Sigmoid colon (tissue), 7 donors: Measurements from ENCODE around the gene MEDAG. TPM values are rescaled to one million over a fixed set of nuclear protein-coding genes. Genes with fewer than 3 reads are reported as not detected.

Source experiments
- DNase-seq: peaks from one replicate; pipeline ENCODE4 v3.0.0-alpha.2; 2019
- H3K27ac ChIP-seq, 4 donors: fragments of 200-600 bp; sonication (generic); one replicate each; pipeline ENCODE4 v1.5.1; 2016 to 2019; ENCODE audit warnings: mild to moderate bottlenecking in 1 of 4
- H3K27me3 ChIP-seq, 3 donors: fragments of 200-600 bp; sonication (generic); one replicate each; pipeline ENCODE4 v1.5.1; 2019; ENCODE audit warnings: mild to moderate bottlenecking in 1 of 3
- H3K36me3 ChIP-seq, 4 donors: fragments of 200-600 bp; sonication (generic); one replicate each; pipeline ENCODE4 v1.5.1; 2016 to 2019
- H3K4me1 ChIP-seq, 4 donors: fragments of 200-600 bp; sonication (generic); one replicate each; pipeline ENCODE4 v1.5.1; 2017 to 2019
- H3K4me3 ChIP-seq, 4 donors: fragments of 200-600 bp; sonication (generic); one replicate each; pipeline ENCODE4 v1.5.1; 2017 to 2019; ENCODE audit warnings: mild to moderate bottlenecking in 2 of 4, moderate library complexity in 1 of 4
- H3K9me3 ChIP-seq, 4 donors: fragments of 200-600 bp in 3 of 4; sonication (generic) in 3 of 4; one replicate each; pipeline versions ENCODE4 v1.5.1 to v1.6.1; 2013 to 2019
- CTCF ChIP-seq, 4 experiments: fragments of 450-650 bp in 3 of 4; fragments of 200-600 bp in 1 of 4; IDR thresholded peaks; one replicate each; pipeline ENCODE4 v1.5.1; 2016 to 2019; ENCODE audit warnings: antibody characterized with exemption in 4 of 4, mild to moderate bottlenecking in 3 of 4, moderate library complexity in 2 of 4
- EP300 ChIP-seq, 4 donors: sonication (generic); formaldehyde crosslinking; IDR thresholded peaks; one replicate each; pipeline ENCODE4 v1.6.1; 2017; ENCODE audit warnings: antibody characterized with exemption in 4 of 4
- POLR2A ChIP-seq, 2 donors: fragments of 450-650 bp; IDR thresholded peaks; one replicate each; pipeline ENCODE4 v1.6.1; 2016; ENCODE audit warnings: antibody characterized with exemption in 2 of 2, mild to moderate bottlenecking in 2 of 2, moderate library complexity in 2 of 2
- POLR2AphosphoS5 ChIP-seq, 4 donors: sonication (generic); formaldehyde crosslinking; IDR thresholded peaks; one replicate each; pipeline ENCODE4 v1.6.1; 2017; ENCODE audit warnings: antibody characterized with exemption in 4 of 4
- WGBS, 2 donors: extraction: QIAGEN DNeasy Blood & Tissue Kit; methylation state at CpG; one replicate each; pipeline ENCODE4 v1.1.7; 2013; 5-methylcytosine and 5-hydroxymethylcytosine counted together
- intact Hi-C: fragments of 100-400 bp; cut with DNase I; formaldehyde crosslinking; loops from one replicate; pipeline ENCODE4 v1.15.1; 2023
- polyA plus RNA-seq, 3 donors: library from polyadenylated mRNA; stranded (reverse); fragments of 200-250 nt; gene quantifications; one replicate each; pipeline ENCODE4 v1.2.3, GENCODE V29; 2013
- total RNA-seq, 4 donors: library from RNA; depleted of rRNA; stranded (reverse); fragments of >200 nt; gene quantifications; one replicate each; pipeline ENCODE4 v1.1.0, GENCODE V29; 2016
- donor health status: healthy with polysubstance abuse.
- donor health status: Bipolar disorder and iron deficiency.
- donor health status: healthy.

MEDAG gene
- total and polyA plus RNA-seq, 7 donors = 1.4 to 42.1 (median 16.3) TPM

GRCh38 chr13:30881191-30881651, 24.9 kb upstream of the MEDAG start:
- intact Hi-C loops = no loop called here
- Histone ChIP-seq H3K4me3 (no peak overlapping the region), H3K36me3 (no peaks in the 10 kb centered on the region), H3K9me3 (no peaks in the 10 kb centered on the region), H3K4me1 (peaks cover 0 to 29% (median 18%) of the 10 kb centered on the region in 4 donors), H3K27me3 (no peaks in the 10 kb centered on the region), H3K27ac (peak overlapping the region; percentile 10 to 74 (median 50))
- WGBS, 2 donors = 86 to 87% methylated on average over 3 of the region's 3 CpGs
- DNase-seq = no peak
- TF ChIP-seq EP300 (IDR thresholded peaks at IDR 0.05) (no peak), CTCF (IDR thresholded peaks at IDR 0.05) (no peak), POLR2A (IDR thresholded peaks at IDR 0.05) (no peak), POLR2AphosphoS5 (IDR thresholded peaks at IDR 0.05) (peak in 1 of 4 donors; percentile 11)

GRCh38 chr13:30882026-30882850, 23.8 kb upstream of the MEDAG start:
- Histone ChIP-seq H3K4me1 (peaks cover 0 to 29% (median 18%) of the 10 kb centered on the region in 4 donors), H3K4me3 (no peak overlapping the region), H3K27ac (peak overlapping the region; percentile 10 to 74 (median 50)), H3K9me3 (no peaks in the 10 kb centered on the region), H3K27me3 (no peaks in the 10 kb centered on the region), H3K36me3 (no peaks in the 10 kb centered on the region)
- peak in 2 of 4 donors; percentile 25 to 30 for TF ChIP-seq POLR2AphosphoS5 (IDR thresholded peaks at IDR 0.05)
- no peak for TF ChIP-seq EP300 (IDR thresholded peaks at IDR 0.05)
- WGBS, 2 donors = 36 to 62% methylated on average over 8 of the region's 8 CpGs
- no peak for DNase-seq
- intact Hi-C loops = no loop called here

GRCh38 chr13:30882996-30883766, 22.9 kb upstream of the MEDAG start:
- DNase-seq = no peak
- no peaks in the 10 kb centered on the region for H3K27me3 ChIP-seq
- intact Hi-C loops = no loop called here
- H3K9me3 ChIP-seq = no peaks in the 10 kb centered on the region
- no peaks in the 10 kb centered on the region for H3K36me3 ChIP-seq
- H3K4me1 ChIP-seq = peaks cover 0 to 29% (median 18%) of the 10 kb centered on the region in 4 donors
- WGBS, 2 donors = 82 to 84% methylated on average over 13 of the region's 13 CpGs
- no peak overlapping the region for H3K4me3 ChIP-seq
- H3K27ac ChIP-seq = peak overlapping the region in 2 of 4 donors; percentile 37 to 62
- TF ChIP-seq CTCF (IDR thresholded peaks at IDR 0.05) (no peak), POLR2AphosphoS5 (IDR thresholded peaks at IDR 0.05) (no peak), EP300 (IDR thresholded peaks at IDR 0.05) (no peak), POLR2A (IDR thresholded peaks at IDR 0.05) (no peak)

GRCh38 chr13:30884543-30884942, 21.5 kb upstream of the MEDAG start:
- H3K4me3 ChIP-seq = no peak overlapping the region
- no peaks in the 10 kb centered on the region for H3K9me3 ChIP-seq
- WGBS, 2 donors = 86 to 87% methylated on average over 5 of the region's 5 CpGs
- H3K27ac ChIP-seq = no peak overlapping the region
- peaks cover 0 to 29% (median 18%) of the 10 kb centered on the region in 4 donors for H3K4me1 ChIP-seq
- intact Hi-C loops = no loop called here
- no peaks in the 10 kb centered on the region for H3K27me3 ChIP-seq
- no peak for DNase-seq
- TF ChIP-seq CTCF (IDR thresholded peaks at IDR 0.05) (no peak), POLR2AphosphoS5 (IDR thresholded peaks at IDR 0.05) (no peak), POLR2A (IDR thresholded peaks at IDR 0.05) (no peak), EP300 (IDR thresholded peaks at IDR 0.05) (no peak)
- H3K36me3 ChIP-seq = no peaks in the 10 kb centered on the region

- DNase-seq = no peak
- no peak overlapping the region for H3K27ac ChIP-seq
- no peaks in the 10 kb centered on the region for H3K27me3 ChIP-seq
- 91 to 94% methylated on average over 3 of the region's 3 CpGs for WGBS, 2 donors
- H3K36me3 ChIP-seq = no peaks in the 10 kb centered on the region
- intact Hi-C loops = no loop called here
- H3K9me3 ChIP-seq = no peaks in the 10 kb centered on the region
- TF ChIP-seq CTCF (IDR thresholded peaks at IDR 0.05) (no peak), POLR2A (IDR thresholded peaks at IDR 0.05) (no peak), POLR2AphosphoS5 (IDR thresholded peaks at IDR 0.05) (no peak), EP300 (IDR thresholded peaks at IDR 0.05) (no peak)
- no peak overlapping the region for H3K4me3 ChIP-seq
- H3K4me1 ChIP-seq = no peaks in the 10 kb centered on the region
Measured at GRCh38 chr13:30889196-30889690, 16.8 kb upstream of the MEDAG start.
